Diencephalon (tissue), 1 donor: ENCODE results near the gene ALG3. TPM values are rescaled to one million over a fixed set of nuclear protein-coding genes. Genes with fewer than 3 reads are reported as not detected.

Experiments used
- small RNA-seq: library from RNA; depleted of rRNA; stranded (forward); fragments of <200 nt; gene quantifications from one replicate; pipeline ENCODE3, GENCODE V24; 2014
- total RNA-seq: library from RNA; depleted of rRNA; stranded (reverse); fragments of >200 nt; gene quantifications from one replicate; pipeline ENCODE4 v1.2.3, GENCODE V29; 2014

Gene ALG3
- 15.2 TPM for total RNA-seq

GRCh38 chr3:184248454-184249411 is at the start of gene ALG3:
Gene ALG3 (minus strand): TSS chr3:184248962. CDS start chr3:184248940, 22 bp downstream.

GRCh38 chr3:184275961-184276910 is 27.5 kb upstream of the ALG3 start, which contains the start of gene ECE2:
Gene ECE2 (plus strand): TSS chr3:184276022. CDS start chr3:184276154, 132 bp downstream.

GRCh38 chr3:184261270-184261853 is 12.6 kb upstream of the ALG3 start, which contains the start of gene CAMK2N2:
Gene CAMK2N2 (minus strand): TSS chr3:184261553. CDS start chr3:184261285, 268 bp downstream.

GRCh38 chr3:184249412-184250166 is 827 bp upstream of the ALG3 start, which contains the start of gene EEF1AKMT4:
Gene EEF1AKMT4 (plus strand): TSS chr3:184249672. CDS start chr3:184249695, 23 bp downstream.

GRCh38 chr3:184229394-184230080 is 19.2 kb downstream of the ALG3 start, which contains the start of gene VWA5B2:
Gene VWA5B2 (plus strand): TSS chr3:184229585. CDS start chr3:184230529, 944 bp downstream.

Small RNA genes lying within 50 kb of the gene (small RNA-seq; reads per million reads assigned to genes)
- 0.74 reads per million, percentile 70 among the genes with 10 or more reads in this experiment for gene MIR1224

Other genes starting within 250 kb of the ALG3 start
- gene ABCC5, start 231.1 kb downstream of the ALG3 start, total RNA-seq = 50.3 TPM
- not detected for gene HTR3D, start 217.2 kb downstream of the ALG3 start, total RNA-seq
- not detected for gene HTR3C, start 195.9 kb downstream of the ALG3 start, total RNA-seq
- gene HTR3E, start 151.9 kb downstream of the ALG3 start, total RNA-seq = not detected
- 40.1 TPM for gene EIF2B5, start 113.6 kb downstream of the ALG3 start, total RNA-seq
- 39.4 TPM for gene DVL3, start 93.6 kb downstream of the ALG3 start, total RNA-seq
- 388 TPM for gene AP2M1, start 74.1 kb downstream of the ALG3 start, total RNA-seq
- 72.2 TPM for gene ABCF3, start 62.8 kb downstream of the ALG3 start, total RNA-seq
- gene VWA5B2, start 19.4 kb downstream of the ALG3 start, total RNA-seq = 3.9 TPM
- 0.92 TPM for gene EEF1AKMT4, start 710 bp upstream of the ALG3 start, total RNA-seq
- 15.0 TPM for gene CAMK2N2, start 12.6 kb upstream of the ALG3 start, total RNA-seq
- 18.7 TPM for gene ECE2, start 27.1 kb upstream of the ALG3 start, total RNA-seq
- gene PSMD2, start 50.3 kb upstream of the ALG3 start, total RNA-seq = 291 TPM
- 119 TPM for gene EIF4G1, start 65.6 kb upstream of the ALG3 start, total RNA-seq
- gene FAM131A, start 88.6 kb upstream of the ALG3 start, total RNA-seq = 62.5 TPM
- gene CLCN2, start 112.6 kb upstream of the ALG3 start, total RNA-seq = 12.2 TPM
- gene POLR2H, start 112.7 kb upstream of the ALG3 start, total RNA-seq = 35.3 TPM
- gene THPO, start 129.2 kb upstream of the ALG3 start, total RNA-seq = not detected
- gene CHRD, start 131.1 kb upstream of the ALG3 start, total RNA-seq = 6.0 TPM